Suppressor macrophage treated with lipopolysaccharide for 4 hours (primary cell): ENCODE measurements around the gene HMGCS2.

Experiments
- DNase-seq: peaks from one replicate; pipeline ENCODE4 v3.0.0-alpha.2; 2020

HMGCS2 gene

DNA sequence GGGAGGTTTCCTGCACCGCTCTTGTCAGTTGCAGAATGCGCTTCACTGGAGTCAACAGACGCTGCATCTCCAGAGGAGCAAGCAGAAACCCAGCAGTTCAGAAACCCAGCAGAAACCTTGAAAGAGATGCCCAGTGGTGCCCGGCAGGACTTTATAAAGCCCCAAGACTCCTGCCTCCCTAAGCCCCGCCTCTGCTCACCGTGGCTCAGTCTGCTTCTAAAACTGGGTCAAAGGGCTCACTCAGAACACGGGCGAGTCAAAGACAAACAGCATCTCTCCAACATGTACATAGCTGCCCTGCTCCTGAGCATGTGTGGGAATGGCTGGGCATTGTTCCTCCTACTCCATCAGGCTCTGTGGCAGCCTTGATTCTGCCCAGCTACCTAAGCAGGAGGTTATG is at the start of gene HMGCS2:
Gene HMGCS2, minus strand, starts transcription at position 128 of the 400 bp plus-strand sequence. Its CDS starts 61 bp downstream, at position 67.
- DNase-seq, result no peak

DNA sequence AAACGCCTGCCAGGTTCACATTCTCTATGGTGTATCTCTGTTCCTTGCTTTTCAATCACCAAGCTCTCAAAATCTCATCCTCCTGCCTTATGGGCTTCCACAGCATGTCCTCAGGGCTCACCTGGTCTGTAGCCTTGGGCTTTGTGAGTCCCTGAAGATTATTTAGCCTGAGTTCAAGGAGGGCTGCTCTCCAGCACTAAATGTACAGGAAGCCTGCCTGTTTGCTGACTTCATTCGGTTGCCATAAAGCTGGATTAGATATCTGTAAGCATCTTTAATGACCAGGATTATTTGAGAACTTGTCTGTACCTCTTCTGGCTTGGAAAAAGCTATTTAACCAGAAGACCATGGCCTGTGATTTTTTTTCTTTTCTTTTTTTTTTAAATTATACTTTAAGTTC is 49.5 kb upstream of the HMGCS2 start:
- DNase-seq, result no peak

GRCh38 chr1:119816407-119816806 is 47.7 kb upstream of the HMGCS2 start:
- DNase-seq, result no peak

GRCh38 chr1:119815928-119816327 is 47.2 kb upstream of the HMGCS2 start:
- no peak for DNase-seq

DNA sequence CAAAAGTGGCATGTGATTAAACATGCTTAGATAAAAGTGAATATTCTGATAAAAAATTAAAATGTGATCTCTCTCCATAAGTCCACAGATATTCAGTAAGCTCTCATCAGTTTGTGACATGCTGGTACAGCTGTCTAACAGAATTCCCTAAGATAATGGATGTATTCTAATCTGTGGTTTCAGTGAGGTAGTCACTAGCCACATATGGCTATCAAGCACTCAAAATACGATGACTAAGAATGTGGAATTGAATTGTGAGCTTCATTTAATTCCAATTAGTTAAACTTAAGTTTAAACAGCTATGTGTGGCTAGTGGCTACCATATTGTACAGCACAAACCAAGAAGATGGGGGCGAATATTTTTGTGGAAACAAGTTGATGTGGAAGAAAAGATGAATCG is 46.7 kb upstream of the HMGCS2 start:
- DNase-seq, result no peak

- no peak for DNase-seq
These were observed 45.6 kb upstream of the HMGCS2 start for GRCh38 chr1:119814288-119814687.

DNA sequence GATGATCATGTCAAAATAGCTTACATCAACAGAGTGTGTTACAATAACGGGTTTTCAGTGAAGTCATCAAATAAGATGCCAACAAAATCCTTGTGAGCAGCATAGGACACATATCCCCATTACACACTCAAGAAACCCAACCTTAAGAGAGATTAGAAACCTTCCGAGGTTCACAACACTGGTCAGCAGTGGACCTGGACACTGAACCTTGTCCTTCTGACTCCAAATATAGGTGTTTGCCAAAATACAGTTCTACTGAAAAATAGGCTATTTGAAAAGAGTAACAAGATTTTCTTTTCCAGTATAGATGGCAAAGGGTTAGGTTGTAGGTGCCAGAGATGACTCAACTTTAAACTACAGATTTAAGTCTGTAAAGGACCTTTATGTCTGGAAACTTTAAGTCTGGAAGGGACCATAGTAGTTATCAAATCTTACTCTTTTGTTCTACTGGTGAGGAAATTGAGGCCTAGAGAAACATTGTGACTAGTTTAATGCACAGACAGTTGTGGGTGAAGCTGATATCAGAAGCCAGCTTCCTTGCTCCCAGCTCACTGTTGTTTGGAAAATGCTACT is 43.4 kb upstream of the HMGCS2 start:
- DNase-seq, result no peak

DNA sequence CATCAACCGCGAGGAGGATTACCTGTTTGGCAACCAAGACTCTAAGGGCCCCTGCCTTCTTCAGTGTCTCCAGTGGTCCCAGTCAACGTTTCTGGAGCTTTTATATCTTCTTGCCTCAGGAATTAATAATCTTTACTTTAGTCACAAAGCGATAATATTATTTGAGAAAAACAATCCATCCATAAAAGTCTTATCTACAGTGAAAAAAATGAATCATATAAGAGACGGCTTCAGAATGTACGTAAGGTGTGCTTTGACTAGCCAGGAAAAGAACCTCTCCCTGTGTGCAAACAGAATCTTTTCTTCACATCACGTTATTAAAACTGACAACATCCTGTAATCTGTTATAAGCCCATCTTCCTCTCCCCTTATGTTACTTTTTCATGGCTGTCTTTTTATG is 42.7 kb upstream of the HMGCS2 start, which contains the start of gene REG4:
Gene REG4, minus strand, starts transcription at position 74 of the 400 bp plus-strand sequence. CDS start 2,691 bp downstream, outside the sequence.
- DNase-seq, result no peak

DNA sequence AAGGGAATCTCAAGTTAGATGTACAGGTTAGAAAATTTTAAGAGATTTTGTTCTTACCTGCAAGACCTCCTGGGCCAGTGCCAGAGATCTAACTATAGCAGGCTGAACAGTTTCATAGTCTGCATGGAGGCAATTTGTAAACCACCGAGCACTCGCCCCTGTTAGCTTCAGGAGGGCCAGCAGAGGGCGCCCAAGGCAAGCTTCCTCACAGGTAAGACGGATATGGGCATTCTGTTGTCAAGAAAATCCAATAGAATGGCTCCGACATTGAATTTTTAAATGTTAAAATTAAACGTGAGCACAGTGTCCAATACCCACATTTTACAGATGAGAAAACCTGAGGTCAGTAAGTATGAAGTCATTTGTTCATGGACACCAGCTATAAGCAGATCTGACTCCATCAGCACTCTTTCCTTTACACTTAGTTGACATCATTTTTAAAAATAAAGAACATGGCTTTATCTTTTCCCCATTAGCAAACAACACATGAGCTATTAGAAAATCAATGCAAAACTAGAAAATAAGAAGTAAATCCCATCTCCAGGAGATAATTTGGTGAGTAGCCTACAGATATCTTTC is 40.4 kb upstream of the HMGCS2 start:
- DNase-seq, result peak; percentile 68

- no peak for DNase-seq
These were observed 39.8 kb upstream of the HMGCS2 start for GRCh38 chr1:119808491-119808890.

DNA sequence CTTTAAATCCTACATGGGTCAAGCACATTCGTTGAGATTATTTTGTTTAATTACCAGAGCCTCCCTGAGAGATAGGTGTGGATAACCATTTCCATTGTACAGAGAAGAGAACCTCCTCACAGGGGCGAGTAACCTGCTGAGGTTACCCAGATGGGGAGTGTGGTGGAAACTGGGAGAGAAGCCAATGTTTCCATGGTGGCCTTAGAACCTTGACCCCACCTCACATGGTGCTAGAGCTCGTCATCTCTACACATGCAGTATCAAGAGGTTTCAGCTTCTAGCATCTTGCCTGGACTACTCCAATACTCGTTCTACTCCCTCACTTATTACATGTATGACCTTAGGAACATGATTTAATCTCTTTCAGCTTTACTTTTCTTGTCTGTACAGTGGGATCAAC is 37.8 kb upstream of the HMGCS2 start:
- DNase-seq, result no peak

- no peak for DNase-seq
These were observed 37.0 kb upstream of the HMGCS2 start for GRCh38 chr1:119805746-119806145.

GRCh38 chr1:119805247-119805646 is 36.5 kb upstream of the HMGCS2 start:
- DNase-seq, result no peak

GRCh38 chr1:119799599-119800177 is 31.0 kb upstream of the HMGCS2 start:
- DNase-seq, result no peak

GRCh38 chr1:119799003-119799402 is 30.3 kb upstream of the HMGCS2 start:
- no peak for DNase-seq

GRCh38 chr1:119797606-119798005 is 28.9 kb upstream of the HMGCS2 start:
- DNase-seq, result no peak

DNA sequence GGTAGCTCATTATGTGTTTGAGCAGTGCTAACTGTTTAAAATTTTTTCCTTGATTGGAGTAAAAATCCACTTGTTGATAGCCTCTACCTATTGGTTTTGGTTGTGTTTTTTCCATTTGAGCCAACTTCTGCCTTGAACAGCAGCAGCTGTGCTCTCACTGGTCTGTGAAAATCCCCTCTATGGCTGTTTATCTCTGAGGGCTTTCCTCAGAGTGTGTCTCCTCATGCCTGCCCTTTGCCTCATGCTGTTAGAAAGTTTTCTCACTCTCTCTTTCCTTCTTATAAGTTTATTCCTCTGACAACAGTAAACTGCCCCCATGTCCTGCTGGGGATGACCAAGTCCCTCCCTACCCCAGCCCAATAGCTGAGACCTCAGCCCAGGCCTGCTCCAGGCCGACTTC is 28.5 kb upstream of the HMGCS2 start:
- DNase-seq, result no peak

DNA sequence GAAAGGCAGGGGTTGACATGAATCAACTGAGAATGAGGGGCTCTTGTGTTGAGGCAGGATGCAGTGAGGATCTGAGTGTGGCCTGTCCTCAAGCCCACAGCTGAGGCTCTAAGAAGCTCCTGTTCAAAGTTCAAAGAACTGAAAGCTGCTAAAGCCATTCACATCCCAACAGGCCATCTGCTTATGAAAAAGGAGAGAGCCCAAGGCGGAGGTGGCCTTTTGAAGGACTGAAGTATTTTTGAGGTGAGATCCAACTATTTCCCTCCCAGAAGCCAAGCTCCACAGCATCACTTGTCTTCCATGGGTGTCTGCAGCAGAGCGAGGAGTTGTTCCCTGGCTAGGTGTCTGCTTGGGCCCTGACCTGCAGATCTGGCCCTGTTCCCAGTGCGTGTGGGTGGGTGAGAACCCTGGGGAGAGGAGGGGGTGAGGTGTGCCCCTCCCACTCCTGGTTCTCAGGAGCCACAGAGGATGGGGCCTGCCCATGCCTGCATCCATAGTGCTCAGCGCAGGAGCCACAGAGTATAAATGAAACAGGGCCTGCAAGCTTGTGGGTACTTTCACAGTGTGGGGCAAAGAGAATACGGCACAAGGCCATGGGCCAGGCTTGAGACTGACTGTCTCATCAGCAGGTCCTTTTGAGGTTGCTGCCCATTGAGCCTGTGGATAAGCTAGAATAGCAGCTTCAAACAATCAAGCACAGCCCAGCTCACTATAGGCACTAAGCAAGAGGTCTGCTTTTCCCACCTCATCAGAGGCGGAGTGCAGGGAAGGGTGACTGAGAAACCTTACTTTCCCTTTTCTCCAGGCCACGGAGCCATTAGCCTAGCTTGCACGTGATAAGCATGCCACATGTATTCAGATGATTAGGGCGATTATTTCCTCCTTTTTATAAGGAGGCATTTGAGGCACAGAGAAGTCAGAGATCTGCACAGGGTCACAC is 26.8 kb upstream of the HMGCS2 start:
- DNase-seq, result no peak

DNA sequence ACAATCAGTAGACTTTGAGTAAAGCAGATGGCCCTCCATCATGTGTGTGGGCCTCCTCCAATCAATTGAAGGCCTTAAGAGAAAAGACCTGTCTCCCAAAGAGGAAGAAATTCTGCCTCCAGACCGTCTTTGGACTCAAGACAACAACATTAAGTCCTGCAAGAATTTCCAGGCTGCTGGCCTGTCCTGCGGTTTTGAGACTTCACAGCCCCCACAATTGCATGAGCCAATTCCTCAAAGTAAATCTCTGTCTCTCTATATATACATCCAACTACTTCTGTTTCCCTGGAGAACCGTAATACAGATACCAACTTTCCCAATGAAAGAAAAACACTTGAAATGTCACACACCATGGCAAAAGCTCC is 26.2 kb upstream of the HMGCS2 start:
- DNase-seq, result no peak

DNA sequence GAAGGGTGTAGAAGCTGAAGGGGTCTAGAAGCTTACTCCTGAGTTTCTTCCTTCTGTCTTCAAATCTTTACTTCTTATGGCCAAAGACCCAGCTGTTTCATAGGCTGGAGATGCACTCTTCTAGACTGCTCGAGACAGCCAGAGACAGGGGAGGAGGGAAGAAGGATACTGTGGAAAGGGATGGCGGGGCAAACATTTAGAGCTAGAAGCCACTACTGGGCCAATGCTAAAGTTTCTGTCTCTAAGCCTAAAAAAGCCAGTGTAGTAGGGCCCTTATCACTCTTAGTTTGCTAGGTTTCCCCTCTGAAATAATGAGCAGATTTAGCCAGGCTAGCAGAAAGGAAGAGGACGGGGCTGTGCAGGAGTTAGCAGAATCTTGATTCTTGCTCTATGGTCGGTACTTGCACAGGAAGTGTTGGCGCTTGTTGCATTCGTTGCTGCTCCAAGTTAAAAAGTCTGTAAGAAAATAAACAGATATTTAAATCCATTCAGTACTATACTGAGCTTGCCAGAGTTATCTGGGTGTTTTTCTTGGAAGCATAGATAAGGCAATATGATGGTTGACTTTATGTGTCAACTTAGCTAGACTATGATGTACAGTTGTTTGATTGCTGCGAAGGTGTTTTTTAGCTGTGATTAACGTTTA is 25.6 kb upstream of the HMGCS2 start:
- DNase-seq, result no peak

DNA sequence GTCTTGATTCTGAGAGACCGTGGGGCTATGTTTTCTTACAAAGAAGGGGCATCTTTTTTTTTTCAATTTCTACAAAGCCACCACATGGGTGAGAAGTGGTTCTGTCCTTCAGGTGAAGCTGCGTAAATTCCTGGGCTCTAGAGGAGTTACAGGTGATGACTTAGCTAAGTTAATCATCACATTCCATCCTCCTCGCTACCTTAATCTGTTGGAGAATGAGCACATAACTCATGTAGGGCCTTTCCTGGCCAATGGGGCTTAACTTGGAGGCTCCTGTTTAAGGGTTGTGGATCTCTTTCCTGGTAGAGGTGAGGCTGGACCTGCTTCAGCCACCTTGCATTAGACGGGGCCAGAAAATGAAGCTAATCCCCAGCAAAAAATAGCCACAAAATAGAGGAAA is 22.7 kb upstream of the HMGCS2 start:
- DNase-seq, result no peak

GRCh38 chr1:119790451-119791198 is 21.9 kb upstream of the HMGCS2 start:
- DNase-seq, result no peak
